Stimulated activated CD8-positive, alpha-beta memory T cell treated with anti-CD3 and anti-CD28 coated beads, Interleukin-2, amount 100 ng/mL, for 48 hours (primary cell): Measurements from ENCODE around the gene RPS21.
"Not testable (repeated sequence)": the region's sequence is repeated elsewhere in the genome, so short reads cannot be mapped to it uniquely, and the experiment has no call there.

Experiments used
- DNase-seq, 2 donors: peaks; one replicate each; pipeline ENCODE4 v3.0.0-alpha.2; 2020; ENCODE audit warnings: low read depth in 2 of 2

Gene RPS21

DNA sequence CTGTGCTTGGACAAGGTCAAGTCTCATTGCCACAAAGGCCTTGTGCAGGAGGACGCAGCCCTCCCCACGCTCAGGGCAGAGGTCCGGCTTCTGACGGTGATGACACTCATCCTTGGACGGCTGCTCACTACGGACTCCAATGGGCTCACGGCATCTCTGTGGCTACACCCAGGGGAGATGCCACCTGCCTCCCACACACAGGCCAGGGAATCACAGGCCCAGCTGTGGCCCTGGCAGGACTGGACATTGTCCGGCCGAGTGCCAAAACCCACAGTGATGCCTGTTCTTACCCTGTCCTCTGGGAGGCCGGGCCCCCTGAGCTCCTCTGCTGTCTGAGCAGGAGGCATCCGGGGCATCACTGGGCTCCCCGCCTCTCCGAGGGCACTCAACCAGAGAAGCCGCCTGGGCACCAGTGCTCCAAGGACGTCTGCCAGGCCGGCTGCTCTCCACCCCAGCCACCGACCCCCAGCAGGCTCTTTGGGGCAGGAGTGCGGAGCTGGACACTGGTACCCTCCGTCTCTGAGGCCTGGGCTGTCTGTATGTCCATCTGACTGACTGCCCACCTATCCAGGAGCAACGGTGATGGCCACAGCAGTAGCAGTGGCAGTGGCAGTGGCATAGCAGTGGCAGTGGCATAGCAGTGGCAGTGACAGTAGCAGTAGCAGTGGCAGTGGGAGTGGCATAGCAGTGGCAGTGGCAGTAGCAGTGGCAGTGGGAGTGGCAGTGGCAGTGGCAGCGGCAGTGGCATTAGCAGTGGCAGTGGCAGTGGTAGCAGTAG lies 38.6 kb downstream of the RPS21 start:
- DNase-seq = no peak

DNA sequence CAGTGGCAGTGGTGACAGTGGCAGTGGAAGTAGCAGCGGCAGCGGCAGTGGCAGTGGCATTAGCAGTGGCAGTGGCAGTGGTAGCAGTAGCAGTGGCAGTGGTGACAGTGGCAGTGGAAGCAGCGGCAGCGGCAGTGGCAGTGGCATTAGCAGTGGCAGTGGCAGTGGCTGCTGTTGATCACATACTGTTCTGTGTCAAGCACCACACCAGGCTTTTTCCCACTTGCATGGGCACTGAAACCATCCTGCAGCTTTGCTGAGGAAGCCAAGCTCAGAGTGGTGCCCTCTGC lies 39.1 kb downstream of the RPS21 start:
- DNase-seq = not testable (repeated sequence)

DNA sequence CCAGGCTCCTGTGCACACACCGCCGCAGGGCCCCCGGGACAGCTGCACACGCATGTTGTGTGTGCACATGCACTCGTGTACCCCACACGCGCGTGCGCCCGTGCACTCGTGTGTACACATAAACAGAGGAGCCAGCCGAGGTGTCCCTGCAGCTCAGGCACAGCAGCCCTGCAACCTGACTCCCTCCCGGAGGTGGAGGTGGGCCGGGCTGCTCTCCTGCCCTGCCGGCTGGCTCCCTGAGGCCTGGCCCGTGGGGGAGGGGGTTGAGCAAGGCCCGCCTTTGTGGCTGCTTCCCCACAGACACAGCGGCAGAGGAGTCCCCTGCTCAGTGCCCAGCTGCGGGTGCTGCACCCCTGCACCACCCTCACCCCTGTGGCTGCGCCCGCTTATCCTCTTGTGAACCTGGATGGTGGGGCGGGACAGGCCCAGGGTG lies 39.8 kb downstream of the RPS21 start:
- no peak for DNase-seq

DNA sequence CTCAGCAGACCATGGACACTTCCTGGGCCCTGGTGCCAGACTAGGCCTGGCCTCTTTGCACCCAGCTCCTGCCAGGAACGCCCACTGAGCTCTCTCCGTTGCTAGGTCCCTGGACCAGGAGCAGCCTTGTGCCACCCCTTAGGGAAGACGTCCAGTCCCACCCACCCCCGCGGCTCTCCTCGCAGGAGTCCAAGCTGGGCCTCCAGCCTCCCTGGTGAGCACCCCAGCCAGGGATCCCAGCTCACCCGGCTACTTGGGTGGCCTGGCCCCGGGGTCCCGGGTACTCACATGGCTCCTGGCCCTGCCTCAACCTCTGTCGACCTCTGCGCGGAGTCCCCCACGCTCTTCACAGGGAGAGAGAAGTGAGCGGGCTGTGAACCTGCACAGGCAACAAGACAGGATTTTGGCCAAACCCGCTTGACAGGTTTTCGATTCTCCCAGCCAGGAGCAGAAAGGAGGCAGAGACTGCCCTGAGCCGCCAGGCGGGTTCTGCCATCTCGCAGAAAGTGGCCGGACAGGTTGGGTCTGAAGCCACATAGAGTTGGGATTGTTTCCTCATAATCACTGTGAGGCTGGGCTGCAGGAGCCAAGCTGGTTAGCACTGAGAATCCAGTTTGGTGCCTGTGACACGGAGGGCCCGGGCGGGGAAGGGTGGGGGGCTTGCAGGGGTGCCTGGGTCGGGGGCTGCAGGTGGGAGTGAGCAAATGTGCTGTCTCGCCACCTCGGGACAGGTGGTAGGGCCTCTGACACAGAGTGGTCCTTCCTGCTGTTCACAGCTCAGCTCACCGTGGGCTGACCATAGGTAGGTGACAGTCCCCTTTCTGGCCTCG lies 40.5 kb downstream of the RPS21 start, which contains the start of gene RBBP8NL:
Gene RBBP8NL, minus strand, starts transcription at position 368 of the 830 bp plus-strand sequence. CDS start 7,892 bp downstream, outside the sequence.
- DNase-seq = no peak

DNA sequence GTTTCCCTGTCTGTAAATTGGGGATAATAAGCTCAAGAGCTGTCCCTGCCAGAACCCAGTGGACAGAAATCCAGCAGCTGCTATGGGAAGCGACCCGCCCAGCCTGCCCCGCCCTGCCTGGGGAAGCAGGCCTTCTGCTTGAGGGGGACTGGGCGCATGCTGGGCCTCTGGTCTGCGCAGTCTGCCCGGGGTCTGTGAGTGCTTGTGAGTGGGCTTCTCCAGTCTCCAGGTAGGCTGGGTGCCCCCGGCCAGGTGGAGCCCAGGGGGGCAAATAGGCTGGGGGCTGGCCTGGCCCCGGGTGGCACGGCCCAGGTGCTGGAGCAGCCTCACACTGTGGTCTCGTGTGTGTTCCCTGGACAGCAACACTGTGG lies 41.1 kb downstream of the RPS21 start:
- DNase-seq = no peak

DNA sequence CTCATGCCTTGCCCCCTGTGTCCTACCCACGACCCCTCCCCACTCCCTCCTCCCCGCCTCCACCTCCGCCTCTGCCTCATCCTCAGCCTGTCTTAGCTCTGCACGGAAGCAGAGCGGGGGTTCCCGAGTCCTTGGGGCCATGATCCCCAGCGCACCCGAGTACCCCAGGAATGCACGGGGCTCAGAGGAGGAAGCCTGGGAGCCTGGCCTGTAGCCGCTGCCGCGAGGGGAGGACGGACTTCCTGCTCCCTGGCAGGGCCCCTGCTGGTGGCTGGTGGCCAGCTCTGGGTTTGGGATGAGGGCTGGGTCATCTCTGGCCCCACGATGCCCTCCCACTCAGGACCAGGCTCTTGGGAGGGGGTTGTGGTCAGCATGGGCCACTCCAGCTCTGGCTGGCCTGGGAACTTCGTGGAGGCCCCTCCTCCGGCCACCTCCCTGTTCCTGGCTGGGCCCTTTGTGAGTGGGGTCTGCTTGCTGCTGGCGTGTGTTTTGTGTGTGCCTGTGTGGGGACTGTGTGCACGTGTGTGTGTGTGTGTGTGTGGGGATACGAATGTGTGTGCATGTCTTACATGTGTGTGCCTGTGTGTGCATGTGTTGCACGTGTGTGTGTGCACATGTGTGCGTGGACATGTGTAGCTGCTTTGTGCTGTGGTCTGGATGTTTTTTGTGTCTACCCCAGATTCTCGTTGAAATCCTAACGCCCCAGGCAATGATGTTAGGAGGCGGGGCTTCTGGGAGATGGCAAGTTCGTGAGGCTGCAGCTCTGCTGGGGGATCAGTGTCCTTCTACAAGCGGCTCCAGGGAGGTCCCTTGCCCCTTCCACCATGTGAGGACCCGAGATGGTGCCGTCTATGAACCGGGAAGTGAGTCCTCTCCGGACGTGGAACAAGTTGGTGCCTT lies 41.7 kb downstream of the RPS21 start:
- DNase-seq = no peak

DNA sequence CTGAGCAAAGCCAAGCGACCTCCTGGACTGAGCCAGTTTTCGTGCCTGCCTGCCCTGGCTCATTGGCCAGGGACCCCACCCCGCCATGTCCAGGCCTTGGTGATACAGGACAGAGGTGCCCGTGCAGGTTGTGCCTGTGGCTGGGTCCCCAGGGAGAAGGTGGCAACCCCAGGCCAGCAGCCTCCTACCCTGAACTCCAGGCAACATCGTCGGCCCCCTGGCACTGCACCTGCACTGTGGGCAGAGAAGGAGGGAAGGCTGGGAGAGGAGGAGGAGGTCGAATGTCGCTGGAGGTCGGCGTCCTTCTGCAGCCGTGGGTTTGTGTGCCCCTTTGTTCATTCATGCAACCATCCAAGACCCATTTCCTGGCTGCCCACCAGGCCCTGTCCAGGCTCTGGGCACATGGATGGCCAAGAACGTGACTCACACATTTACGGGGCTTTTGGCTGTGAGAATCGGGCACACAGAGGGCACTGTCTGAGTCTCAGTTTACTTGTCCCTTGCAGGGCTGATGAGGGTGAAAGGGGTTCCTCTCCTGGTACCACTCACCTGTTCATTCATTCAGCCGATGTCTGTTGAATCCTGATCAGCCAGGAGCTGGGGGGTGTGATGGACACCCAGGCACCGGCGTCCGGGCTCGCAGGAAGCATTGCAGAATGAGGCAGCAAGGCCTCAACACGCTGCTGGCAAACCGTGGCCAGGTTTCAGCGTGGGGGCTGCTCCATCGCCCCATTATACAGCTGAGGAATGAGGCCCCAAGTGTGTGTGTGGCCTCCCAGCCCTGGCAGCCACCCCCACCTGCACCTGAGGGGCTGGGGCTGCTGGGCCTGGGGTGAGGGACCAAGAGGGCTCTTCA lies 42.8 kb downstream of the RPS21 start:
- no peak for DNase-seq

DNA sequence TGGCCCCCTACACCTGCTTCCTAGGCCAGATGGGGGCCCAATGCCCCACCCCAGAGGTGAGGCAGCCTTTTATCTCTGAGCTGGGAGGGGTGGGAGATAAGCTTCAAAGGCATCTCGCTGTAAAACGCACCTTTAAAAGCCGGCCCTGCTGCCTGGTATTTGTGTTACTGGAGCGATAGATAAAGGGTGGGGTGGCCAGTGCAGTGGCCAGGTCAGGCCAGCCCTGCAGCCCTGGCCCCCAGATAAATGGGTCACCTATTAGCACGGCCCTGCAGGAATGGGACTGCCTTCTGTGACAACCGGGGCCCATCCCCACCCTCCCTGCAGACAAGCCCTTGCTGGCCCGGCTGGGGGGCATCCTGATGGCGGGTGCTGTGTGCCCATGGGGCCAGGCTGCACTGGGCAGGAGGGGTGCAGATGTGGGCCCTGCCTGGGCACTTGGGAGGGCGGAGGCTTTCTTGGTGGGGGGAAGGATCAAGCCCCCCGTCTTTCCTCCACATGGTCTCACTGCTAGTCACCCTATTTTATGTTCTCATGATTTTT lies 43.5 kb downstream of the RPS21 start:
- no peak for DNase-seq

DNA sequence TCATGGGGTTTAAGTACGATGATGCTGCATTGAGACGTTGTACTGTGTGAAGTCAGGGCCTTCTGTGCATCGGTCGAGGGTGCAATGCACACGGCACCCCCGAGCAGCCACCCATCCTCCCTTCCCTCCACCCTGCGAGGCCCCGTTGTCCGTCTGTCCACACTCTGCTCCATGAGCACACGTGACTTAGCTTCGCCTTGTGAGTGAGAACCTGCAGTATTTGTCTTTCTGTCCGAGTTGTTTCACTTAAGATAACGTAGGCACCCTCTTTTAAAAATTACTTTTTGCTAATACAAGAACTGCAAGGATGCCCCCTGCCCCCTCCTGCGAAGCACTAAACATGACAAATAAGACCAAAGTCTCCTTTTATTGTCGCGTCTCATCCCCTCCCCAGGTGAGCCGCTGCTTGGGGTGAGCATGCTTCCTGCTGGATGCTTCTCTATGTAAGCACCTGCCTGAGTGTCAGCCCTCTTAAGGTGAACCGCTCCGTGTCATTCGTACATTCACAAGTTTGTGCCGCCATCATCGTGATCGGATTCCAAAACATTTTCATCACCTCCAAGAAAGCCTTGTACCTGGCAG lies 44.1 kb downstream of the RPS21 start:
- DNase-seq = no peak

DNA sequence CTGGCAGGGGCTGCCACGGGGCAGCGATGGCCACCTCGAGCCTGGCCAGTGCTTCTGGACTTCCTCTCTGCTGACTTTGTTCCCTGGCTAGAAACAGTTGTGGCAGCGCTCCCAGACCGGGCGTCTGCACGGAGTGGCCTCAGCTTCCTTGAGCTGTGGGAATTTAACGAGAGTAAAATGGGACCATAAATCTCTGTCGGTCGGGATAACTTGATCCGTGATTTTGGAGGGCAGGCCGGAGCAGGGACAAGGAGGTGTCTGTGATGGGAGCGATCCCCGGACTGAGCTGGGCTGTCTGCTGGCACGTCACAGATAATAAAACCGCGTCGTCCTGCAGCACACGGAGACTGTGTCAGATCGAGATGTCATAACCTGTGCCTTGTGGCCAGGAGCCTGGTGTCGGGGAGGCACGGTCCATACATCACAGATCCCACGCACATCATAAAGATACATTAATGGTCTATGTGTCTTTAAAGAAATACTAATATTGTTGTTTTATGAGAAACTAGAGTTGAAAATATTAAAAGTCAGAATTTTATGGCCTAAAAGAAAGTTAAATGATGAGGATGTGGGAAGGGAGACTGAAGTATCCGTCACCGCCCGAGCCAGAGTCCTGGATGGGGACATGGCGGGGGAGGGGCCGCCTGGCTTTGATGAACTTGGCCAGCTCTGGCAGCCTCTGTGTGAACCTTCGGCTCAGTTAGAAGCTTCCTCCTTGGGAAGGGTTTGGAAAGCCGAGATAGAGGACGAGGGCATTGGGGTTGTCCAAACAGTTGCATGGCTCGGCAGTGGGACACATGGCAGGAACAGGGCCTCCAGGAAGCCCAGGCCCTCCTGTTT lies 47.0 kb downstream of the RPS21 start:
- no peak for DNase-seq

DNA sequence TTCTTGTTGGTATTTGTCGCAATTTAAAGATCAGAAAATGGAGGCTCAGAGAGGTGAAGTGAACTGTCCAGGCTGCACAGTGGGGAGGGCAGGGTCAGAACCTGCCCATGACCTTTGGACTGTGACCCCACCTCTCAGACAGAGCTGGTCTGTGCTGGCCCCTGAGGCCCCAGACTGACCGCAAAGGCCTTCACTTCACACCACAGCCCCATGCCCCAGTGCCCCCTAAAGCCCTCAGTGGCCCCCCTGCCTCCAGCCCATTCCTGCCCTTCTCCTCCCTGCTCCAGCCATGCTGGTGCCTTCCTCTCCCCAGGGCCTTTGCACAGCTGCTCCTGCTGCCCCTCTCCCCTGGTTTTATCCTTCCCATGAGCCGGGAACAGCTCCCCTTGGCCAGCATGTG lies 49.8 kb downstream of the RPS21 start:
- DNase-seq = no peak

DNA sequence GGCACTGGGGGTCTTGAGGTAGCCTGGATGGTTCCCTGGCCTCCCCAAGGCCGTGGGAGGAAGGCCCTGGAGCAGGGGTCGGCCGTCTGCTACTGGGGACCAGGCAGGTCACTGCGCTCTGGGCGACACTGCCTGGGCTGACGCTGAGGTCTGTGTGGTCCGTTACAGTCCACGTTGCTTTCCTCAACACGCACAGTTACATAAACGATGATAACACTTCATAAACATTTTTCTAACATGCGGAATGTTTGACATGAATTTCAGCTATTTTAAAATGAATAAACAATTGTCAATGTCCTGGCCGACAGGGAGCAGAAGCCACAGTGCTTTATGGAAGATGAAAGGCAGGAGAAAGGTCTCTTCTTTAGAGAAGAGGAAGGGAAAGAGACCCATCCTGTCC lies 50.6 kb downstream of the RPS21 start:
- no peak for DNase-seq

DNA sequence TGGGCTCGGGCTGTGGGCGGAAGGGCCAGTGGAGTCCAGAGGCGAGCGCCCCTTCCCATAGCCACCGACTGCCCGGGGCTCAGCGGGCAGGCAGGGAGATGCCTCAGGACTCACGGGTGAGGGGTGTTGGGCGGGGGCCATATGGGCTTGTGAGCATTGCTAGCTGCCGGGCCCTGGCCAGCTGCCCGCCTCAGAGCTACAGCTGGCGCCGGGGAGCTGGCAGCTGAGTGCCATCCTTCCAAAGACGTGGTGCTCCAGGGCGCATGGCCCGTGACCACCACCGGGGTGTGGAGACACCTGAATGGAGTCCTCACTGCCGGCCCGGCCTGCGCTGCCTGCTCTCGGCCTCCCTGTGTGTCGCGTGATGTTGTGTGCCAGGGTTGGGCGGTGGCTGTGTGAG lies 51.0 kb downstream of the RPS21 start:
- DNase-seq = no peak
